ENCODE measurements around the gene MEOX2.

Gene MEOX2

GRCh38 chr7:15686295-15686956 lies at the start of gene MEOX2:
Gene MEOX2, minus strand, starts transcription at chr7:15686683. Its CDS starts 281 bp downstream, at chr7:15686402.
- DNase-seq (ENCODE audit: low spot score): peak; percentile 24

GRCh38 chr7:15729746-15730145 lies 43.3 kb upstream of the MEOX2 start:
- no peak for DNase-seq (ENCODE audit: low spot score)

GRCh38 chr7:15725051-15725450 lies 38.6 kb upstream of the MEOX2 start:
- DNase-seq (ENCODE audit: low spot score): peak; percentile 67

GRCh38 chr7:15723841-15724240 lies 37.4 kb upstream of the MEOX2 start:
- DNase-seq (ENCODE audit: low spot score): no peak

- DNase-seq (ENCODE audit: low spot score): peak; percentile 58
These were observed 34.5 kb upstream of the MEOX2 start for GRCh38 chr7:15720849-15721471.

- no peak for DNase-seq (ENCODE audit: low spot score)
These were observed 32.8 kb upstream of the MEOX2 start for GRCh38 chr7:15719311-15719710.

- no peak for DNase-seq (ENCODE audit: low spot score)
These were observed 29.0 kb upstream of the MEOX2 start for GRCh38 chr7:15715435-15715834.

GRCh38 chr7:15709978-15710377 lies 23.5 kb upstream of the MEOX2 start:
- peak; percentile 54 for DNase-seq (ENCODE audit: low spot score)

- no peak for DNase-seq (ENCODE audit: low spot score)
These were observed 21.1 kb upstream of the MEOX2 start for GRCh38 chr7:15707570-15707969.

GRCh38 chr7:15703732-15704131 lies 17.2 kb upstream of the MEOX2 start:
- no peak for DNase-seq (ENCODE audit: low spot score)

- DNase-seq (ENCODE audit: low spot score): no peak
These were observed 6.1 kb upstream of the MEOX2 start for GRCh38 chr7:15692501-15693020.

GRCh38 chr7:15688911-15689310 lies 2.4 kb upstream of the MEOX2 start:
- DNase-seq (ENCODE audit: low spot score): no peak

- no peak for DNase-seq (ENCODE audit: low spot score)
These were observed 1.8 kb upstream of the MEOX2 start for GRCh38 chr7:15688279-15688626.

GRCh38 chr7:15687546-15688278 lies 1.2 kb upstream of the MEOX2 start:
- no peak for DNase-seq (ENCODE audit: low spot score)

GRCh38 chr7:15686957-15687545 lies 568 bp upstream of the MEOX2 start:
- DNase-seq (ENCODE audit: low spot score): no peak

- DNase-seq (ENCODE audit: low spot score): no peak
These were observed 857 bp downstream of the MEOX2 start for GRCh38 chr7:15685358-15686294.

GRCh38 chr7:15684871-15685270 lies 1.6 kb downstream of the MEOX2 start:
- no peak for DNase-seq (ENCODE audit: low spot score)

GRCh38 chr7:15684111-15684800 lies 2.2 kb downstream of the MEOX2 start:
- no peak for DNase-seq (ENCODE audit: low spot score)

- DNase-seq (ENCODE audit: low spot score): no peak
These were observed 3.7 kb downstream of the MEOX2 start for GRCh38 chr7:15682751-15683245.

GRCh38 chr7:15682111-15682510 lies 4.4 kb downstream of the MEOX2 start:
- DNase-seq (ENCODE audit: low spot score): no peak

- DNase-seq (ENCODE audit: low spot score): no peak
These were observed 4.9 kb downstream of the MEOX2 start for GRCh38 chr7:15681631-15682030.

All from kidney tubule cell (primary cell).